GM18907 (cell line): Measurements from ENCODE around the gene PIK3CD.
"Not testable (repeated sequence)": the region's sequence is repeated elsewhere in the genome, so short reads cannot be mapped to it uniquely, and the experiment has no call there.

Source experiments
- ATAC-seq: cut with Tn5 transposase; IDR thresholded peaks from one replicate; pipeline ENCODE4 v1.9.1; 2021; ENCODE audit warnings: mild to moderate bottlenecking, moderate library complexity; ENCODE audit not compliant: unreplicated experiment

PIK3CD gene

GRCh38 chr1:9653491-9654050 lies 2.0 kb downstream of the PIK3CD start:
- ATAC-seq: no peak

- no peak for ATAC-seq
Measured at GRCh38 chr1:9654051-9654833, 2.7 kb downstream of the PIK3CD start.

- peak; percentile 35 for ATAC-seq
Measured at GRCh38 chr1:9654834-9655723, 3.5 kb downstream of the PIK3CD start.

- no peak for ATAC-seq
Measured at GRCh38 chr1:9655836-9656235, 4.3 kb downstream of the PIK3CD start.

- no peak for ATAC-seq
Measured at GRCh38 chr1:9657521-9658032, 6.0 kb downstream of the PIK3CD start.

- no peak for ATAC-seq
Measured at GRCh38 chr1:9658199-9658598, 6.7 kb downstream of the PIK3CD start.

- no peak for ATAC-seq
Measured at GRCh38 chr1:9659328-9659727, 7.8 kb downstream of the PIK3CD start.

GRCh38 chr1:9663257-9663656 lies 11.7 kb downstream of the PIK3CD start:
- ATAC-seq: no peak

- no peak for ATAC-seq
Measured at GRCh38 chr1:9665193-9665592, 13.7 kb downstream of the PIK3CD start.

- ATAC-seq: no peak
Measured at GRCh38 chr1:9668080-9668479, 16.5 kb downstream of the PIK3CD start.

GRCh38 chr1:9670085-9670484 lies 18.6 kb downstream of the PIK3CD start:
- ATAC-seq: no peak

- no peak for ATAC-seq
Measured at GRCh38 chr1:9671377-9672140, 20.0 kb downstream of the PIK3CD start.

GRCh38 chr1:9672444-9672843 lies 20.9 kb downstream of the PIK3CD start:
- no peak for ATAC-seq

- no peak for ATAC-seq
Measured at GRCh38 chr1:9675393-9675792, 23.9 kb downstream of the PIK3CD start.

- not testable (repeated sequence) for ATAC-seq
Measured at GRCh38 chr1:9676128-9676527, 24.6 kb downstream of the PIK3CD start.

GRCh38 chr1:9676815-9677393 lies 25.4 kb downstream of the PIK3CD start:
- ATAC-seq: no peak

GRCh38 chr1:9680091-9680490 lies 28.6 kb downstream of the PIK3CD start:
- no peak for ATAC-seq

- no peak for ATAC-seq
Measured at GRCh38 chr1:9680828-9681227, 29.3 kb downstream of the PIK3CD start.

- no peak for ATAC-seq
Measured at GRCh38 chr1:9684801-9685200, 33.3 kb downstream of the PIK3CD start.

GRCh38 chr1:9687120-9687873 lies 35.8 kb downstream of the PIK3CD start:
- ATAC-seq: peak; percentile 41
